GM18873 (cell line): ENCODE data around the gene GDPD1.
A peak's percentile ranks its signal among the peaks of the same experiment; 100 is the strongest.
"Not testable (repeated sequence)": the region's sequence is repeated elsewhere in the genome, so short reads cannot be mapped to it uniquely, and the experiment has no call there.

Experiments
- ATAC-seq: cut with Tn5 transposase; IDR thresholded peaks from one replicate; pipeline ENCODE4 v1.9.1; 2021; ENCODE audit warnings: mild to moderate bottlenecking, moderate library complexity, moderate number of reproducible peaks; ENCODE audit not compliant: unreplicated experiment, low FRiP score

Gene GDPD1

DNA sequence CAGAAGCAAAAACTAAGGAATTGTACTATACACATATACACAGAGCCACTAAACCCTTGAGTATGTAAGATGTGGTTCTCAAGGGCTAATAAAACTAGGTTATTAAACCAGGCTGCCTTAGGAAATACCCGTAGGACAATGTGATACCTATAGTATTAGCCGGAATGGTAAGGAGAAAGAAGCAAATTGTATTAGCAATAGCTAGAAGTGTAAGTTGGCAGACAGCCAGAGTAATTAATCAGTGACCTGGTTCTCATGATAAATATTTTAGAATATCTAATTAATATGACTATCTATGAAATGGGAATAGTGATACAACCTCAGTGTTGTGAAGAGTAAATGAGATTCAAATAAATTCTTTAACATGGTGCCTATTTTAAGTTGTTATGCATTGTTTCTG lies 18.6 kb downstream of the GDPD1 start:
- no peak for ATAC-seq

DNA sequence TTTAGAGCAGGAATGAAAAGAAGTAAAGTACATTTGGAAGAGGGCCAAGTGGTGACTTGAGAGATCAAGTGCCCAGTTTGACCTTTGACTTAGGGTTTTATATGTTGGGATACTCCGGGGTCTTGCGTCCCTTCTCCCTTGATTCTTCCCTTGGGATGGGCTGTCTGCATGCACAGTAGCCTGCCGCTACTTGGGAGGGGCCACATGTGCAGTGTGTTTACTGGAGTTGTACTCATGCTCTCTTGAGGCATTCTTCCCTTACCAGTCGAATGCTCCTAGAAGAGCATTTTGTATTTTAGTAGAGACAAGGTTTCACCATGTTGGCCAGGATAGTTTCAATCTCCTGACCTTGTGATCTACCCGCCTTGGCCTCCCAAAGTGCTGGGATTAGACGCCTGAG lies 23.8 kb downstream of the GDPD1 start:
- ATAC-seq = no peak

DNA sequence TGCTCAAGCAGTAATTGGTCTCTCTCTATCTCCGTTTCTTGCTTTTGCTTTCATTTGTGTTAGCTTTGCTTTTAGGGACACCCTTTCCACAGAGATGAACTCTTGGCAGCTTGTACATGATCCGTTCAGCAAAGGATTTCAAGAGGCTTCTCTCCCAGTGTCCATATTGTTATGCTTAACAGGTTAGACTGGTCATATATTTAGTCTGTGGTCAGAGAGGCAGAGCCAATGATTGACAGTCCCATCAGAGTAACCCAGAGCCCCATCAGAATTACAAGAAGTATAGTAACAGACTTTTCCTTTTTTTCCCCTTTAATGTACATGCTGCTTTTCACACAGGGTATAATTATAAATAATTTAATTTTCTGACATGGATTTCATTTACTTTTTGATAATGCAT lies 34.4 kb downstream of the GDPD1 start:
- ATAC-seq = no peak

DNA sequence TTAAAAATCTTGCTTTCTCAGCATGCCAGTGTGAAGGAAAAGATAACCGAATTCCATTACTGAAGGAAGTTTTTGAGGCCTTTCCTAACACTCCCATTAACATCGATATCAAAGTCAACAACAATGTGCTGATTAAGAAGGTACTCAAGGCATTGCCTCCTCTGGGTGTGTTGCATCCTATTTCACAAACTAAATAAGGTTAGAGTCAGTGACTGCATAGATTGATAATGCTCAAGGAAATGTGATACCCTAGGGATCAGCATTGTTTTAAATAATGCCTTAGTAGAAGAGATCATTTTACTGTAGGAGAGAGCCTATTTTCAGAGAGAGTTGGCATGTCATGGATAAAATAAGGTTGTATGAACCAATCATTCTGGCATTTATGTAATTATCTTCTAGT lies 36.8 kb downstream of the GDPD1 start:
- no peak for ATAC-seq

DNA sequence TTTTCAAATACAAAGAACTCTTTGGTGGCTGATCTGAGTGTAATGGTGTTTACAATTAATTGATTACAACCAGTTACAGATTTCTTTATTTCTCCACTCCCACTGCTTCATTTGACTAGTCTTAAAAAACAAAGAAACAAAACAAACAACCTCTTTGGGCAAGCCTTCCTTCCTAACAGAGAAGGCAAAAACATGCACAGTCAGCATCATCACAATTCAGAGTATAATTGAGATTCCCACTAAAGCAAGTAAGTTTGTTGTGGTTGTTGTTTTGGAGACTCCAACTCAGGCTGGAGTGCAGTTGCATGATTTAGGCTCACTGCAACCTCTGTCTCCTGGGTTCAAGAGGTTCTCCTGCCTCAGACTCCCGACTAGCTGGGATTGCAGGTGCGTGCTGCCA lies 40.4 kb downstream of the GDPD1 start:
- ATAC-seq = no peak

DNA sequence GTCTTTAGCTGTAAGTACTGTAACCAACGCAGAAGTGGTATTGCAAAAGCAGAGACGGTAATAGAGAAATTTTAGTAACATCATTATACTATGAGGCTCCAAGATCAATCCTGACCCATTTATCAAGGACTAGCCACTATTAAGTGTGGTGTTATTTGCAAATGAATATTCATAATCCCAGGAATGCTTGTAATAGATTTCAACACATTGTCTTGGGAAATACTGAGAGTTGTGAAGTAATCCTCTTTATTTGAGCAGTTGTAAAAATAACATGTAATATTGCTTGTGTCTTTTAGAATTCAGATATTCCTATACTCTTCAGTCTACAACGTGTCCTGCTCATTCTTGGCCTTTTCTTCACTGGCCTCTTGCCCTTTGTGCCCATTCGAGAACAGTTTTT lies 46.4 kb downstream of the GDPD1 start:
- no peak for ATAC-seq

DNA sequence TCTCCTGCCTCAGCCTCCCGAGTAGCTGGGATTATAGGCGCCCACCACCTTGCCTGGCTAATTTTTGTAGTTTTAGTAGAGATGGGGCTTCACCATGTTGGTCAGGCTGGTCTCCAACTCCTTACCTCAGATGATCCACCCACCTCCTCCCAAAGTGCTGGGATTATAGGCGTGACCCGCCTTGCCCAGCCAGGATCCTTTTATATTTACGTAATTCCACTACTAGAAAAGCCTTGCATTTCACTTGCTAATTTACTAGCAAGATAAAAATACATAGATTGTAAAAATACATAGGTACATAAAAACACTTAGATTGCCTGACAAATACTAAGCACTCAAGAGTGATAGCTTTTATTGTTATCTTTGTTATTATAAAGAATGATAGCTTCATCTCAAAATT lies 47.5 kb downstream of the GDPD1 start:
- no peak for ATAC-seq

DNA sequence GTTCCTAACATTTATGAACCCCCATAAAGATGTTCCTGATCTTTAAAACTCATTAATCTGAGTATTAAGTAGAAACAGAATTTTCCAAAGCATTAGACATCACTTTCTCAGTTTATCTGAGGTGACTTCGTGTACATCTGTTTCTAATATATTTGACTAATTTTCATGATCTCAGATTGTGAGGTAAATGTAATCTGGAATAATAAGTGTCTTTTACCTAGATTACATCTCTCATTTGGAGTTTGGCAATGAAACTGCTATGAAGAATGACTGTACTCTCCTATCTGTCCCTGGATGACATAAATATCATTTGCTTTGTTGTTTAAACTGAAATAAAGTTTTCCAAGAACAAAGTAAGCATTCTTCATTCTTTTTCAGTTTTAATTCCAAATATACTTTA lies 55.3 kb downstream of the GDPD1 start:
- ATAC-seq = no peak

DNA sequence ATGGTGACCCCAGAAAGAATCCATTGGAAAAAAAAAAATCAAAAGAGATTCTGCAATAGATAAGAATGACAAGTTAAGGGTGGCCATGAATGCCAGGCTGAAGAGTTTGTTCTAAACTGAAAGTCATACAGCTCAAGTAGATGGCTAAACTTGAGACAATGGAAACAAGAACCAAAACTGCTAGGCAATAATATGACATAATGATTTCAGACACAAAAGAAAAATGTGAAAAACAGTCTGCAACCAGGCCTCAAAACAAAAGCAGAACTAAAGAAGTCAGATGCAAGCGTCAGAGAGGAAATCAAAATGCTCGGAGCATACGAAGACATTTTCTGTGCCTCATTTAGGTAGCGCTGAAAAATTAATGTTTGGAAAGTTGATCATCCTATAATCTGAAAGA lies 56.7 kb downstream of the GDPD1 start:
- peak; percentile 74 for ATAC-seq

DNA sequence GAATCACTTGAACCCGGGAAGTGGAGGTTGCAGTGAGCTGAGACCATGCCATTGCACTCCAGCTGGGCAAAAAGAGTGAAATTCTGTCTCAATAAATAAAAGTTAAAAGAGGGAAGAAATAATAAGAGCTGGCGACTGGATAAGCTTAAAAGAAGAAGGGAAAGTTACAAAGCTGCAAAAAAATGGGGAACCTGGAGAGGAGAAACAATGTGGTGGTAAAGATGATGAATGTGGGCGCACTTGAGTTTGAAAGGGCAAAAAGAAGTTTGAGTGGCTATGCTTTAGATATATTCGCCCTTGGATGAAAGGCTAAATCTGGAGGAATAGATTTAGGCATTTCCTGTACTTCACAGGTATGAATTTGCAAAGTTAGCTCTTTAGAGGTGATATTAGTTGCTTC lies 58.1 kb downstream of the GDPD1 start:
- no peak for ATAC-seq

DNA sequence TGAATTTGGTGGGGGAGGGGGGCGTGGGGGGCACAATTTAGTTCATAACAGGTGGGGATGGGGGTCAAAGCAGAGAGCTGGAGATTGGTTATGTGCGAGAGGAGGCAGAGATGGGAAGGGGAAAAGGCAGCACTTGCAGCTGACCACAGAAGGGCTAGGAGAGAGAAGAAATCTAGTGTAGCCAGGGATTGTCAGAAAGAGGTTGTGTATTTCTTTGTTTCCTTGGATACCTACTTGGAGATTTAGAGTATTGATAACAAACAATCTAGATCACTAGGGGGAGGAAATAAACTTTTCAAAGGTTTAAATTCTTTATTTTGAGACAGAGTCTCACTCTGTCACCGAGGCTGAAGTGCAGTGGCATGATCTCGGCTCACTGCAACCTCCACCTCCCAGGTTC lies 64.0 kb downstream of the GDPD1 start:
- ATAC-seq = no peak

DNA sequence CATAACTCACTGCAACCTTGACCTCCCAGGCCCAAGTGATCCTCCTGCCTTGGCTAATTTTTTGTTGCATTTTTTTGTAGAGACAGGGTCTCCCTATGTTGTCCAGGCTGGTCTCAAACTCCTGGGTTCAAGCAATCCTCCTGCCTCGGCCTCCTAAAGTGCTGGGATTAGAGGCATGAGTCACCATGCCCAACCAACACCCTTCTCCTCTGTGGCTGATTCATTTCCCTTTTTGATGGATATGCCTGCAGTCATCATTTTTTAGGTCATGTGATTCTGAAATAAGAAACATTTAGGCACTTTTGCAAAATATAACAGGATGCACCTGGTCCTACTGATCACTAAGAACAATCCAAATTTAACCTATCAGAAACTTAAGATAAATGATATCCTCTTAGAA lies 67.1 kb downstream of the GDPD1 start:
- no peak for ATAC-seq

DNA sequence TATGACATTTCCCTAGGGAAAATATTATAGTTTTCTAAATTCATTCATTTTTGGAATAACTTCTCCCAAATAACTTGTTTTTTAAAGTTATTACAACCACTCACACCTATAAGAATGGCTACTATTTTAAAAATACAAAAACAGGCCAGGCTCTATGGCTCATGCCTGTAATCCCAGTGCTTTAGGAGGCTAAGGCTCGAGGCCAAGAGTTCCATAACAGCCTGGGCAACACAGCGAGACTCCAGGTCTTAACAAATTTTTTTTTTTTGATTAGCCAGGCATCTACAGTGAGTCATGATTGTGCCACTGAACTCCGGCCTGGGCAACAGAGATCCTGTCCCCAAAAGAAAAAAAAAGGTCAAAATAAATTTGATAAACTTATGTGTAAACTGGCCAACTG lies 67.6 kb downstream of the GDPD1 start:
- no peak for ATAC-seq

DNA sequence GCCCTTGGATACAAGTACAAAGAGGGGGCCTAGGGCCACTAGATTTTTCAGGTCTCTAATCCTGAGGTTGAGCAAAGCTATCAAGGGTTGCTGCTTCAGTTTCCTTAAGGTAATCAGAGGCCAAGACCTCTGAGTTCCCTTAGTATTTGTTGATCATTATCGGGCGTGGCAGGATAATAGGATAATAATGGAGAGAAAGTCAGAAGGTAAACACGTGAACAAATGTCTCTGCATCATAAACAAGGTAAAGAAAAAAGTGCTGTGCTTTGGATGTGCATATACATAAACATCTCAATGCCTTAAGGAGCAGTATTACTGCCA lies 69.6 kb downstream of the GDPD1 start:
- ATAC-seq = no peak

DNA sequence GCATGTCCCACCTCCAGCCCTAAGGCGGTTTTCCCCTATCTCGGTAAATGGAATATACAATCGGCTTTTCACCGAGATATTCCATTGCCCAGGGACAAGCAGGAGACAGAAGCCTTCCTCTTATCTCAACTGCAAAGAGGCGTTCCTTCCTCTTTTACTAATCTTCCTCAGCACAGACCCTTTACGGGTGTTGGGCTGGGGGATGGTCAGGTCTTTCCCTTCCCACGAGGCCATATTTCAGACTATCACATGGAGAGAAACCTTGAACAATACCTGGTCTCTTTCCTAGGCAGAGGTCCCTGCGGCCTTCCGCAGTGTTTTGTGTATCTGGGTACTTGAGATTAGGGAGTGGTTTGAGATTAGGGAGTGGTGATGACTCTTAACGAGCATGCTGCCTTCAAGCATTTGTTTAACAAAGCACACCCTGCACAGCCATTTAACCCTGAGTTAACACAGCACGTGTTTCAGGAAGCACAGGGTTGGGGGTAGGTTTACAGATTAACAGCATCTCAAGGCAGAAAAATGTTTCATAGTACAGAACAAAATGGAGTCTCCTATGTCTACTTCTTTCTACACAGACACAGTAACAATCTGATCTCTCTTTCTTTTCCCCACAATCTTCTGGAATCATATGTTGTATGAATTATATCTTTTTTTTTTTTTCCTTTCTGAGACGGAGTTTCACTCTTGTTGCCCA lies 70.1 kb downstream of the GDPD1 start:
- ATAC-seq = not testable (repeated sequence)

DNA sequence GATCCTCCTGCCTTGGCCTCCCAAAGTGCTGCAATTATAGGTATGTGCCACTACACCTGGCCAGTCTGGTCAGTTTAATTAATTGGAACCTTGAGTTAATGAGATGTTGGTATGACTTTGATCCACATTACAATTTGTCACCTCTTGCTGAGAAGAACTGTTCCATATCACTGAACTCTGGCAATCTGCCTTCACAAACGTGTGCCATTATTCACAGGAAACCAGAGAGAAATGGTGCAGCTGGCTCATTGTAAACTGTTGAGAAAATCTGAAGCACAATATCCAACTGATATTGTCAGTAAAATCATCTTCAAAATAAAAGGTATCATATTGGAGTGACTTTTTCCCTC lies 71.8 kb downstream of the GDPD1 start:
- no peak for ATAC-seq

DNA sequence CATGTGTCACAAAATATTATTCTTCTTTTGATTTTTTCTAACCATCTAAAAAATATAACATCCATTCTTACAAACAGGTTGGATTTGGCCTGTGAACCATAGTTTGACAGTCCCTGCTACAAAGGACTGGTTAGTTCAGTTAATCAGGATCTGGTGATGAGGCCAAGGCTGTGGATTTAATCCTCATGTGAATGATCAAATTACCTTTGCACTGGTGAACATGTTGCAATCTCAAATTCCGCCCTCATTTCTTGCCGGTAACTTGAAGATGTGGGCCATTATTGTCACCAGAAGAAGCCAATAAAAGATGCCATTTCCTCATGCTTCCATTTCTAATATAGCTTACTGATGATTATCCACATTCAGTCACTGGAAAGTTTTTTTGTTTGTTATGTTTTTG lies 75.9 kb downstream of the GDPD1 start:
- ATAC-seq = no peak

DNA sequence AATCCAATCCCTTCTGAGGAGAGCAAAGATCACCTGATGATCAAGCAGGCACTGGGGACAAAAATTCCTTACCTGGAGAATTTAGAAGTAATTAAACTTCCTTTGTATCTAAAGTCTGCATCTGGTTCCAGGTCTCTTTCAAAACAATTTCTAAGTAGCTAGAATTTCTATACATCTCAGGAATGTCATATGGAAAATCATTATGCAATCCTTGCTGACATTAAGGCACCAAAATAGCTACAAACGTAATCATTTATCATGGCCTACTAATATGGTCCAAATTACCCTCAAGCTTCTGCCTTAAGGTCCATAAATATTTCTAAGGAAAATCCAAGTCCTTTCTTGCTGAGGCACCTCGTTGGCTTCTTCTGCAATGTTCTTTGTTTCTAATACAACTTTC lies 78.2 kb downstream of the GDPD1 start:
- ATAC-seq = no peak

DNA sequence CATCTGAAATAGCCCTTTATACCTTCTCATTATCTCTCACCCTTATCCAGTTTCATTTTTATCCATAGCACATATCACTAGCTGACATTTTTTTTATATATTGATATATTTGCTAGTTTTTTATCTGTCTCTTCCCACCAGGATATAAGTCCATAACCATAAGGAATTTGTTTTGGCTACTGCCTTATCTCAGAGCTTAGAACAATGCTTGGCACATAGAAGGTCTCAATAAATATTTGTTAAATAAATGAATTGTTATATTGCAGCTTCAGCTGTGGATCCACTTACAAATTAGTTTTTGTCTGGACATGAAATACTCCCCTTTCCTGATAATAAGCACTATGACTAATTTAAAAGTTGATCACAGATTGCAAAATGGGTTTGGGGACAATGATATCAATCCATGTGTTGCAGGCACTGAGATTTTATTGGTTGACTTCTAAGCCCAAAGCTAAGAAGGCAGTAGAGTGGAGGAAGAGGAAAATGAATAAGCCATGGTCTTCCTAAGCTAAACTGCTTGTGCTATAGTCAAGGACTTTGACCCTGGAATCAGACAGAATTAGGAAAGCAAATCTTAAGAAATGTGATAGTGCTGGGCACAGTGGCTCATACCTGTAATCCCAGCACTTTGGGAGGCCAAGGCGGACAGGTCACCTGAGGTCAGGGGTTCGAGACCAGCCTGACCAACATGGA lies 79.2 kb downstream of the GDPD1 start:
- no peak for ATAC-seq

DNA sequence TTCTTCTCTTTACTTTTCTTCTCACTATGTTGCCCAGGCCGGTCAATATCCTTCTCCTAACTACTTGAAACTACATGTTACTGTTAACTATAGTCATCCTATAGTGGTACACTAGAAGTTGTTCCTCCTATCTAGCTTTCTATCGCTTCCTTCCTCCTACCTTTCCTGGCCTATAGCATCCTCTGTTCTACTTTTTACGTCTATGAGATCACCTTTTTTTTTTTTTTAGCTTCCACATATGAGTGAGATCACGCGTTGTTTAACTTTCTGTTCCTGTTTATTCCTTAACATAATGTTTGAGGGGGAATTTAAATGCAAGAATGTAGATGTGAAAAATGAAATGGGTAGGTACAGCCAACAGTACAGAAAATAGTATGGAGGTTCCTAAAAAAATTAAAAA lies 80.6 kb downstream of the GDPD1 start:
- no peak for ATAC-seq

DNA sequence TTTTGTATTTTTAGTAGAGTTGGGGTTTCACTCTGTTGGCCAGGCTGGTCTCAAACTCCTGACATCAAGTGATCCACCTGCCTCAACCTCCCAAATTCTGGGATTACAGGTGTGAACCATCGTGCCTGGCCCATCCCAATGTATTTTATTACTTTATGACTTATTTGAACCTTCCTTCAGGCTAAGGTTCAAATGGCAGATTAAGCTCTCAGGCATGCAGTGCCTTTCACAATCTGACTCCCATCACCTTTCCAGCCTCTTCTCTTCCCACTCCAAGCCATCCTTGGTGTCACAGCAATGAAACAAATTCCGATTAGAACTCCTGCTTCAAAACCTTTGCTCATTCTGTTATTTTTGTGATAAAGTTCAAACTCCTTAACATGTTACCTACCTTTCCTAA lies 84.5 kb downstream of the GDPD1 start:
- no peak for ATAC-seq

DNA sequence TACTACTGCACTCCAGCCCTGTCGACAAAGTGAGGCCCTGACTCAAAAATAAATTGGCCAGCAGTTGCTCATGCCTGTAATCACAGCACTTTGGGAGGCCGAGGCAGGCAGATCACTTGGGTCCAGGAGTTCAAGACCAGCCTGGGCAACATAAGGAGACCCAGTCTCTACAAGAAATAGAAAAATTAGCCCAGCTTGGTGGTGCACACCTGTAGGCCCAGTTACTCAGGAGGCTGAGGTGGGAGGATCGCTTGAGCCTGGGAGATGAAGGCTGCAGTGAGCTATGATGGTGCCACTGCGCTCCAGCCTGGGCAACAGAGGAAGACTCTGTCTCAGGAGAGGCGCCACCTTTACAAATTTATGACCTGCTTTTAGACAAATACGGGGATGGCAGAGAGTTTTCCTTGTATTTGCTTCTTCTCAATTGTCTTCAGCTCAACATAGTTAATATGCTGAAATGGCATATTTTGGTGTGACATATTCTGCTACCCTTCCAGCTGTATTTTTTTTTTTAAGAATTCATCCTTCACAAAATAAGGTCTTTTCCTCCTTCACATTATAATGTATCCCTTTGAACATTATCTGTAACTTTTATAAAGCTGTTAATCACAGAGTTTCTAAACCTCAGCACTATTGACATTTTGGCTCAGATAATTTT lies 90.1 kb downstream of the GDPD1 start:
- no peak for ATAC-seq
